ENCODE data around the gene GRIN2A.

DNA sequence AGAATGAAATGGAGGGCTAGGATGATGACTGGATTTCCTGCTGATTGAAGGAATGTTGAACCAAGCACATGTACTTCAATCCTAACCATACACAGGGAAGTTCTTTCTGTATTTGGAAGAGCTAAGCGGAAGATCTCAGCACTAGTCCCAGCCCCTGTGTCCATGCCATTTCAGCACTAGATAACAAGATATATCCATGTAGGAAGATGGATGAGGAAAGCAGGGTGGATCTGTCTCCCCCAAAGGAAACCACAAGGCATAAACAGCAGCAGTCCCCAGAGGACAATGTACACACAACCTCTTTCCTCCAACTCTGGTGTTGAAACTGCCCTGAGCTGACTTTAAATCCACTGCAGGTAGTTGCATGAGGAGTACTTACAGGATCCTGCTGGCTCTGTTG, 75.1 kb downstream of the GRIN2A start:
- TF ChIP-seq CTCF (IDR thresholded peaks at IDR 0.05) (no peak), EZH2 (IDR thresholded peaks at IDR 0.05; ENCODE audit: borderline replicate concordance, insufficient read depth, low read depth, low read length, poor library complexity, severe bottlenecking) (no peak)
